ENCODE data around the gene ABCD3. TPM values are rescaled to one million over a fixed set of nuclear protein-coding genes. Genes with fewer than 3 reads are reported as not detected.

Gene ABCD3
- total and polyA plus RNA-seq, 2 of the 13 experiments (the other 11 are each of a cell fraction or from before 2014, with no cell fraction given) = 27.5 to 166 TPM

GRCh38 chr1:94418664-94419655, 771 bp downstream of the ABCD3 start (continued):
- TF ChIP-seq ZNF75D (CRISPR knock-in tag; IDR thresholded peaks at IDR 0.05; ENCODE audit: borderline replicate concordance) (no peak), KIAA2018 (CRISPR knock-in tag; IDR thresholded peaks at IDR 0.05; ENCODE audit: borderline replicate concordance) (no peak), GATA4 (IDR thresholded peaks at IDR 0.05; ENCODE audit: borderline replicate concordance, low read depth) (no peak), ZNF138 (CRISPR knock-in tag; IDR thresholded peaks at IDR 0.05; ENCODE audit: low read depth) (no peak), AGO2 (optimal IDR thresholded peaks at IDR 0.05; ENCODE audit: low read depth, low read length) (peak; percentile 67), ZNF484 (CRISPR knock-in tag; IDR thresholded peaks at IDR 0.05; ENCODE audit: borderline replicate concordance, low read depth) (no peak), ZNF274 (CRISPR knock-in tag; IDR thresholded peaks at IDR 0.05) (no peak)
- TF ChIP-seq, protein P1, sequence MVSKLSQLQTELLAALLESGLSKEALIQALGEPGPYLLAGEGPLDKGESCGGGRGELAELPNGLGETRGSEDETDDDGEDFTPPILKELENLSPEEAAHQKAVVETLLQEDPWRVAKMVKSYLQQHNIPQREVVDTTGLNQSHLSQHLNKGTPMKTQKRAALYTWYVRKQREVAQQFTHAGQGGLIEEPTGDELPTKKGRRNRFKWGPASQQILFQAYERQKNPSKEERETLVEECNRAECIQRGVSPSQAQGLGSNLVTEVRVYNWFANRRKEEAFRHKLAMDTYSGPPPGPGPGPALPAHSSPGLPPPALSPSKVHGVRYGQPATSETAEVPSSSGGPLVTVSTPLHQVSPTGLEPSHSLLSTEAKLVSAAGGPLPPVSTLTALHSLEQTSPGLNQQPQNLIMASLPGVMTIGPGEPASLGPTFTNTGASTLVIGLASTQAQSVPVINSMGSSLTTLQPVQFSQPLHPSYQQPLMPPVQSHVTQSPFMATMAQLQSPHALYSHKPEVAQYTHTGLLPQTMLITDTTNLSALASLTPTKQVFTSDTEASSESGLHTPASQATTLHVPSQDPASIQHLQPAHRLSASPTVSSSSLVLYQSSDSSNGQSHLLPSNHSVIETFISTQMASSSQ (IDR thresholded peaks at IDR 0.05; ENCODE audit: low read depth) = no peak
- TF ChIP-seq, protein P1 (CRISPR knock-in tag; IDR thresholded peaks at IDR 0.05; ENCODE audit: borderline replicate concordance) = no peak
- TF ChIP-seq, protein P2, sequence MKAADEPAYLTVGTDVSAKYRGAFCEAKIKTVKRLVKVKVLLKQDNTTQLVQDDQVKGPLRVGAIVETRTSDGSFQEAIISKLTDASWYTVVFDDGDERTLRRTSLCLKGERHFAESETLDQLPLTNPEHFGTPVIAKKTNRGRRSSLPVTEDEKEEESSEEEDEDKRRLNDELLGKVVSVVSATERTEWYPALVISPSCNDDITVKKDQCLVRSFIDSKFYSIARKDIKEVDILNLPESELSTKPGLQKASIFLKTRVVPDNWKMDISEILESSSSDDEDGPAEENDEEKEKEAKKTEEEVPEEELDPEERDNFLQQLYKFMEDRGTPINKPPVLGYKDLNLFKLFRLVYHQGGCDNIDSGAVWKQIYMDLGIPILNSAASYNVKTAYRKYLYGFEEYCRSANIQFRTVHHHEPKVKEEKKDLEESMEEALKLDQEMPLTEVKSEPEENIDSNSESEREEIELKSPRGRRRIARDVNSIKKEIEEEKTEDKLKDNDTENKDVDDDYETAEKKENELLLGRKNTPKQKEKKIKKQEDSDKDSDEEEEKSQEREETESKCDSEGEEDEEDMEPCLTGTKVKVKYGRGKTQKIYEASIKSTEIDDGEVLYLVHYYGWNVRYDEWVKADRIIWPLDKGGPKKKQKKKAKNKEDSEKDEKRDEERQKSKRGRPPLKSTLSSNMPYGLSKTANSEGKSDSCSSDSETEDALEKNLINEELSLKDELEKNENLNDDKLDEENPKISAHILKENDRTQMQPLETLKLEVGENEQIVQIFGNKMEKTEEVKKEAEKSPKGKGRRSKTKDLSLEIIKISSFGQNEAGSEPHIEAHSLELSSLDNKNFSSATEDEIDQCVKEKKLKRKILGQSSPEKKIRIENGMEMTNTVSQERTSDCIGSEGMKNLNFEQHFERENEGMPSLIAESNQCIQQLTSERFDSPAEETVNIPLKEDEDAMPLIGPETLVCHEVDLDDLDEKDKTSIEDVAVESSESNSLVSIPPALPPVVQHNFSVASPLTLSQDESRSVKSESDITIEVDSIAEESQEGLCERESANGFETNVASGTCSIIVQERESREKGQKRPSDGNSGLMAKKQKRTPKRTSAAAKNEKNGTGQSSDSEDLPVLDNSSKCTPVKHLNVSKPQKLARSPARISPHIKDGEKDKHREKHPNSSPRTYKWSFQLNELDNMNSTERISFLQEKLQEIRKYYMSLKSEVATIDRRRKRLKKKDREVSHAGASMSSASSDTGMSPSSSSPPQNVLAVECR (CRISPR knock-in tag; IDR thresholded peaks at IDR 0.05; ENCODE audit: borderline replicate concordance) = peak; percentile 69; the same call in 1 of the 2 replicates

All from HepG2 (cell line).